IMR-90 (cell line): ENCODE results near the gene PPP2R2D. TPM values are rescaled to one million over a fixed set of nuclear protein-coding genes. Genes with fewer than 3 reads are reported as not detected.

ENCODE experiments used
- ATAC-seq: fragments of 200-7000 bp; cut with Tn5 transposase; 2 replicates; pipeline ENCODE4 v1.9.1; 2020; ENCODE audit warnings: low read depth, mild to moderate bottlenecking, moderate library complexity
- BruUV-seq: library from RNA; stranded (reverse); fragments of 400-500 nt; replicated peaks from 2 replicates; lab custom pipeline; 2021; lab: Mats Ljungman, UMichigan
- CTCF ChIA-PET: fragments of 300-600 bp; formaldehyde crosslinking; extraction: SDS; loops from one replicate; lab custom pipeline; 2021; ENCODE audit warnings: antibody characterized with exemption; lab: Yijun Ruan, JAX
- POLR2A ChIA-PET: fragments of 300-600 bp; sonication (Branson Sonifier 250); formaldehyde crosslinking; loops from one replicate; lab custom pipeline; 2022; ENCODE audit warnings: antibody characterized with exemption; ENCODE audit not compliant: unreplicated experiment; lab: Charles Lee
- DNase-seq: peaks from one replicate; pipeline ENCODE4 v3.0.0; 2013
- H2AFZ ChIP-seq: replicated peaks from 2 replicates; pipeline ENCODE3; 2013; ENCODE audit warnings: low read length, mild to moderate bottlenecking; ENCODE audit not compliant: poor library complexity
- H2AK5ac ChIP-seq: 2 replicates; pipeline ENCODE4 v1.6.1; 2013; ENCODE audit warnings: low read depth, low read length, inconsistent platforms
- H2AK9ac ChIP-seq: replicated peaks from 2 replicates; pipeline ENCODE3; 2013; ENCODE audit warnings: mild to moderate bottlenecking, low read depth, low read length, moderate library complexity; ENCODE audit not compliant: poor library complexity
- H2BK120ac ChIP-seq: 2 replicates; pipeline ENCODE4 v1.6.1; 2013; ENCODE audit warnings: low read depth, low read length, inconsistent platforms
- H2BK15ac ChIP-seq: 3 replicates; pipeline ENCODE4 v1.6.1; 2013; ENCODE audit warnings: low read depth, low read length, inconsistent platforms
- H2BK20ac ChIP-seq: 2 replicates; pipeline ENCODE4 v1.6.1; 2013; ENCODE audit warnings: low read depth, mild to moderate bottlenecking, inconsistent platforms, low read length, moderate library complexity
- H2BK5ac ChIP-seq: 2 replicates; pipeline ENCODE4 v1.6.1; 2013; ENCODE audit warnings: mild to moderate bottlenecking, low read depth, low read length, inconsistent platforms; ENCODE audit not compliant: poor library complexity, severe bottlenecking
- H3K14ac ChIP-seq: replicated peaks from 2 replicates; pipeline ENCODE4 v1.6.1; 2013; ENCODE audit warnings: low read depth, low read length, inconsistent platforms
- H3K18ac ChIP-seq: 2 replicates; pipeline ENCODE4 v1.6.1; 2013; ENCODE audit warnings: low read depth, low read length, control low read depth
- H3K23ac ChIP-seq: 2 replicates; pipeline ENCODE4 v1.6.1; 2013; ENCODE audit warnings: low read depth, low read length, inconsistent platforms
- H3K27ac ChIP-seq: 2 replicates; pipeline ENCODE4 v1.5.1; 2013; ENCODE audit warnings: mild to moderate bottlenecking, control low read depth, low read length; ENCODE audit not compliant: insufficient read depth
- H3K27me3 ChIP-seq: 2 replicates; pipeline ENCODE4 v1.6.1; 2013; ENCODE audit warnings: low read length; ENCODE audit not compliant: control insufficient read depth, insufficient read depth
- H3K36me3 ChIP-seq: 2 replicates; pipeline ENCODE4 v1.6.1; 2013; ENCODE audit warnings: low read length, mixed read lengths; ENCODE audit not compliant: control insufficient read depth, insufficient read depth
- H3K4ac ChIP-seq: 2 replicates; pipeline ENCODE4 v1.6.1; 2013; ENCODE audit warnings: low read depth, low read length, inconsistent platforms
- H3K4me1 ChIP-seq: 2 replicates; pipeline ENCODE4 v1.6.1; 2013; ENCODE audit warnings: low read length, mixed read lengths; ENCODE audit not compliant: control insufficient read depth, insufficient read depth
- H3K4me2 ChIP-seq: 2 replicates; pipeline ENCODE4 v1.6.1; 2013; ENCODE audit warnings: low read depth, mild to moderate bottlenecking, control low read depth, low read length, moderate library complexity
- H3K4me3 ChIP-seq: 2 replicates; pipeline ENCODE4 v1.5.1; 2013; ENCODE audit warnings: low read depth, mild to moderate bottlenecking, control low read depth, low read length, moderate library complexity; ENCODE audit not compliant: insufficient read depth
- H3K56ac ChIP-seq: 2 replicates; pipeline ENCODE4 v1.6.1; 2013; ENCODE audit warnings: low read length, inconsistent platforms; ENCODE audit not compliant: insufficient read depth; ENCODE audit errors: extremely low read depth
- H3K79me1 ChIP-seq, 2 experiments: 2 replicates each; pipeline ENCODE4 v1.6.1; 2013; ENCODE audit warnings: low read length in 2 of 2, inconsistent platforms in 1 of 2, low read depth in 1 of 2
- H3K9ac ChIP-seq: 2 replicates; pipeline ENCODE4 v1.6.1; 2013; ENCODE audit warnings: low read depth, low read length, control low read depth
- H3K9me1 ChIP-seq: 2 replicates; pipeline ENCODE4 v1.6.1; 2013; ENCODE audit warnings: low read length, inconsistent platforms; ENCODE audit not compliant: insufficient read depth
- H3K9me3 ChIP-seq: 2 replicates; pipeline ENCODE4 v1.6.1; 2013; ENCODE audit warnings: low read length; ENCODE audit not compliant: control insufficient read depth, insufficient read depth
- H4K20me1 ChIP-seq: 2 replicates; pipeline ENCODE4 v1.6.1; 2013; ENCODE audit warnings: low read length, inconsistent platforms; ENCODE audit not compliant: insufficient read depth
- H4K5ac ChIP-seq: 2 replicates; pipeline ENCODE4 v1.6.1; 2013; ENCODE audit warnings: mild to moderate bottlenecking, low read depth, low read length, control low read depth
- H4K8ac ChIP-seq, 2 experiments: 2 replicates each; pipeline ENCODE4 v1.6.1; 2013; ENCODE audit warnings: low read depth in 2 of 2, low read length in 2 of 2, control low read depth in 1 of 2, inconsistent platforms in 1 of 2
- H4K91ac ChIP-seq: 2 replicates; pipeline ENCODE4 v1.6.1; 2013; ENCODE audit warnings: low read depth, low read length, inconsistent platforms; ENCODE audit not compliant: insufficient read depth
- CEBPB ChIP-seq: IDR thresholded peaks from 2 replicates; pipeline ENCODE4 v1.6.1; 2012; ENCODE audit warnings: low read depth, low read length, improper control_type of control experiment
- CHD1 ChIP-seq: IDR thresholded peaks from 2 replicates; pipeline ENCODE4 v1.6.1; 2012; ENCODE audit warnings: low read depth, low read length, improper control_type of control experiment
- FOS ChIP-seq: fragments of 150-350 bp; IDR thresholded peaks from 2 replicates; pipeline ENCODE4 v1.6.1; 2016; ENCODE audit warnings: low read depth, low read length
- MAFK ChIP-seq: IDR thresholded peaks from 2 replicates; pipeline ENCODE4 v1.6.1; 2012; ENCODE audit warnings: low read depth, low read length, improper control_type of control experiment
- MAZ ChIP-seq: IDR thresholded peaks from 2 replicates; pipeline ENCODE4 v1.6.1; 2012; ENCODE audit warnings: low read depth, mild to moderate bottlenecking, low read length, improper control_type of control experiment, moderate library complexity, borderline replicate concordance
- MXI1 ChIP-seq: IDR thresholded peaks from 2 replicates; pipeline ENCODE4 v1.6.1; 2012; ENCODE audit warnings: low read depth, mild to moderate bottlenecking, low read length, moderate library complexity, borderline replicate concordance
- NFE2L2 ChIP-seq: fragments of 150-350 bp; IDR thresholded peaks from 2 replicates; pipeline ENCODE4 v1.6.1; 2016; ENCODE audit warnings: low read depth, mild to moderate bottlenecking, low read length
- POLR2A ChIP-seq: IDR thresholded peaks from 2 replicates; pipeline ENCODE4 v1.6.1; 2012; ENCODE audit warnings: mild to moderate bottlenecking, low read depth, low read length
- RFX5 ChIP-seq: IDR thresholded peaks from 2 replicates; pipeline ENCODE4 v1.8.0; 2012; ENCODE audit warnings: low read depth, mild to moderate bottlenecking, low read length, moderate library complexity
- SMC3 ChIP-seq: fragments of 150-350 bp; IDR thresholded peaks from 2 replicates; pipeline ENCODE4 v1.6.1; 2016; ENCODE audit warnings: low read depth, mild to moderate bottlenecking, antibody characterized with exemption, low read length, moderate library complexity
- WGBS, 2 experiments: methylation state at CpG; one replicate each; pipeline versions ENCODE4 v1.1.5 to v1.1.7; 2013; ENCODE audit warnings: missing lambda C conversion rate in 2 of 2; ENCODE audit not compliant: insufficient read length in 1 of 2; ENCODE audit errors: extremely low coverage in 2 of 2; 5-methylcytosine and 5-hydroxymethylcytosine counted together
- dilution Hi-C: fragments of 300-500 bp; cut with HindIII; formaldehyde crosslinking; loops from one replicate; pipeline ENCODE4 v1.14.3; 2018; ENCODE audit warnings: low sequenced_read_pairs; ENCODE audit not compliant: unreplicated experiment
- in situ Hi-C: fragments of 300-500 bp; cut with MboI; formaldehyde crosslinking; loops from 3 replicates; pipeline ENCODE4 v1.14.3; 2019; ENCODE audit warnings: low sequenced_read_pairs, inconsistent platforms, mixed read lengths
- intact Hi-C: fragments of 100-400 bp; cut with micrococcal nuclease; formaldehyde crosslinking; loops from 2 replicates; pipeline ENCODE4 v1.10.0; 2022
- polyA plus RNA-seq, 3 experiments: library from polyadenylated mRNA; depleted of rRNA; stranded (reverse); fragments of >200 nt; gene quantifications; 2 replicates each; pipeline ENCODE4 v1.2.3, GENCODE V29; 2012; ENCODE audit warnings: low replicate concordance in 1 of 3
- total RNA-seq: library from RNA; depleted of rRNA; stranded (reverse); fragments of >200 nt; gene quantifications from 2 replicates; pipeline ENCODE4 v1.2.3, GENCODE V29; 2012

The PPP2R2D gene
- total and polyA plus RNA-seq, 2 of the 4 experiments (the other 2 are of a cell fraction), result 22.8 to 23.8 TPM

GRCh38 chr10:131862548-131862947 lies 38.3 kb upstream of the PPP2R2D start:
- BruUV-seq, result no TSS peak
- Histone ChIP-seq H3K4me2 (no peak overlapping the region), H2BK15ac (no peak overlapping the region; the same call in 2 of the 3 replicates), H3K9ac (no peak overlapping the region), H2AK9ac (no peak overlapping the region), H2BK5ac (no peak overlapping the region), H3K4ac (no peak overlapping the region), H4K91ac (no peak overlapping the region), H3K27me3 (no peaks in the 10 kb centered on the region), H3K27ac (no peak overlapping the region), H3K79me1 (no peaks in the 10 kb centered on the region), H2BK20ac (no peak overlapping the region), H2AK5ac (no peak overlapping the region), H3K9me1 (no peaks in the 10 kb centered on the region), H3K9me3 (no peaks in the 10 kb centered on the region; the same call in 1 of the 2 replicates), H2AFZ (no peak overlapping the region), H3K4me3 (no peak overlapping the region), H3K23ac (no peak overlapping the region), H4K20me1 (no peaks in the 10 kb centered on the region), H3K14ac (no peak overlapping the region), H4K5ac (no peak overlapping the region), H3K18ac (no peak overlapping the region), H3K4me1 (no peaks in the 10 kb centered on the region), H3K36me3 (no peaks in the 10 kb centered on the region), H4K8ac (no peak overlapping the region), H3K56ac (no peak overlapping the region), H2BK120ac (no peak overlapping the region)
- DNase-seq (no peak), ATAC-seq (no peak)
- intact Hi-C loops, result no loop called here
- CTCF ChIA-PET, result no interaction called here
- dilution Hi-C loops, result no loop called here
- WGBS, 2 experiments, result 29% methylated on average over 1 of the region's 4 CpGs; no CpG with 5 or more reads in 1 of the 2 experiments
- POLR2A ChIA-PET, result no interaction called here
- TF ChIP-seq MAZ (no peak), CHD1 (no peak), MAFK (no peak), RFX5 (no peak), CEBPB (no peak), SMC3 (no peak), POLR2A (no peak), MXI1 (no peak), FOS (no peak), NFE2L2 (no peak)
- in situ Hi-C loops, result no loop called here
